GM19239 (cell line): ENCODE results near the gene SP140L.
"Not testable (repeated sequence)": the region's sequence is repeated elsewhere in the genome, so short reads cannot be mapped to it uniquely, and the experiment has no call there.

Experiments
- DNase-seq: peaks from one replicate; pipeline ENCODE4 v3.0.0; 2011; ENCODE audit warnings: low spot score; ENCODE audit not compliant: insufficient read length
- FAIRE-seq: peaks from 2 replicates; lab custom pipeline; 2011; peaks lifted over from hg19 to GRCh38; lab: Jason Lieb, UNC

Gene SP140L

GRCh38 chr2:230413479-230413878, 86.5 kb downstream of the SP140L start:
- DNase-seq: no peak
- FAIRE-seq: peak; percentile 18

- no peak for FAIRE-seq
- no peak for DNase-seq
These were observed 87.3 kb downstream of the SP140L start for GRCh38 chr2:230414302-230414701.

- DNase-seq (peak; percentile 36), FAIRE-seq (peak; percentile 97)
These were observed 89.2 kb downstream of the SP140L start, which contains the start of gene SP100 for GRCh38 chr2:230416061-230416721. Gene SP100 (plus strand): TSS chr2:230416201. CDS start chr2:230416297, 96 bp downstream.

DNA sequence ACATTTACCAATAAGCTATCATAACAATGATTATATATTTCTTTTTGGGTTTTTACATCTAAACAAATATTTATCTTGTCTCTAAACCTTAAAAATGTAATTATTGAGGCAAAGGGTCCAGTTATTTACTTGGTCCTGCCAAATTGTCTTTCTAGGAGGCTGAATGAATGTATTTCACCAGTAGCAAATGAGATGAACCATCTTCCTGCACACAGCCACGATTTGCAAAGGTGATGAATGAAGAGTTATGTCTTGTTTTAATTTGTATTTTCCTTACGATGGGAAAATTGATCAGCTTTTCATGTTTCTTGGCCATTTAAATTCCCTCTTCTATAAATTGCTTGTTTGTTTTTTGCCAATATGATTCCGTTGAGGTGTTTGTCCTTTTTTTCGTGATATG, 90.4 kb downstream of the SP140L start:
- FAIRE-seq (peak; percentile 84), DNase-seq (no peak)

DNA sequence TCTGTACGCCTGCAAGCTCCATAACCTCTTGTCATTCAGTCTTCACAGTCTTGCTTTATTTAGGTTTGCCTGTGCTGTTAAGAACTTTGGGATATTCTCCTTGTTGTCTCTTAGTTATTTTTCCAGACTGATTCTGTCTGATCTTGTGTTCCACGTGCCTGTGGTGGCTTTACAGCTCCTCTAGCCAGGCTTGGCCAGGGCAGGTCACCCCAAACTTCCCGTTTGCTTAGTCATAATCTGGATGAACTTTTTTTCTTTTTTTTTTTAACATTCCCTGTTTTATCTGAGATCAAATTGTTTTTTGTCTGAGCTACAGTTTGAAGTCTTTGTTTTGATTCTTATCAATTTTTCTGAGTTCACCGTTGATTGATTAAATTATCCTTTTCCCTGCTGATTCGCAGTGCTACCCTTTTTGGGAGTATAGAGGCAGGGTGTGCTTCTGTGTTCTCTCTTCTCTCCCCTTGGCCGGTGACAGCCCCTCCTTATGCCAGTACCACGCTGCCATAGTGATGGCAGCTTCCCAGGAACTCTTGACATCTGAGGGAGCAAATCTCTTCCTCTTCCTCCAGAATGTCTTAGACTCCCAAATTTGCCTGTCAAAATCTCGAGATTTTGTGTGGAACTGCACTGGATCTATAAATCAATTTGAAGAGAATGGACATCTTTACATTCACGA, 91.5 kb downstream of the SP140L start:
- no peak for DNase-seq
- peak; percentile 82 for FAIRE-seq

GRCh38 chr2:230419181-230419580, 92.2 kb downstream of the SP140L start:
- FAIRE-seq (peak; percentile 86), DNase-seq (no peak)

DNA sequence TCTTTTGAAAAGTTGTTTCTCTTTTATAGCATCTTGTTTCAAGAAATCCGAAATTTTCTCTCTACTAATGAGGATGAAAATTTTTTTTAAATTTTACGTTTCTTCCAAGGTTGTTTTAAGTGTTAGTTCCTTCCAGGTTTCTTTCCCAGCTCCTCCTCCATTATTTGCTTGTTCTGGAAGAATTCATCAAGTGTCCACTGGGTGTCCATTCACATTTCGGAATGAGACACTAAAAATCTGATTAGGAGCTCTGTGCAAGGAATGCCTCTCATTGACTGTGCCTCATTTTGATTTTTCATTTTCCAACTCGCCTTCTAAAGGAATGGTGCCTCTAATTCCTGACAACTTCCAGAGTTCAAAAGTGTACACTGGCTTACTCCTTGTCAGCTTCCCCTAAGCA, 95.2 kb downstream of the SP140L start:
- FAIRE-seq (no peak), DNase-seq (no peak)

DNA sequence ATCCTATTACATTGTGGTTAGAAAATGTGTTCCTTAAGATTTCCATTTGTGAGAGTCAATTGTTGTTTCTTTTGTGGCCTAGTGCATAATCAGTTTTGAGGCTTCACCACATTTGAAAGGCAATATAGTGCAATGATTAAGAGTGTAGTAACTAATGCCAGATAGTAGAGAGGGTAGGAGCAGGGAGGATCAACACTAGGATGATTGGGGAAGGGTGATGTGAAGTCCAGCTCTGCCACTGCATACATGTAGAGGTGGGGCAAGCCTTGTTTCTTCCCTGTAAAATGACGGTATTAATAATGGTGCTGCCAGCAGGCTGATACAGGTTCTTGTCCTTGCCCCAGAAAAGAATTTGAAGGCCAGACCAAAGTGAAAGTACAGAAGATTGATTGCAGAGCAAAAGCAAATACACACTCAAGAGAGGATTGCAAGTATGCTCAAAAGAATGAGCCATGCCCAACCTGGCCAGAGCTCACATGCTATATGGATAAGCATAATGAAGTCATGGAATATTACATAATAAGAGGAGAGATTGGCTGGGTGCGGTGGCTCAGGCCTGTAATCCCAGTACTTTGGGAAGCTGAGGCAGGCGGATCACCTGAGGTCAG, 97.0 kb downstream of the SP140L start:
- no peak for FAIRE-seq

GRCh38 chr2:230425377-230425776, 98.4 kb downstream of the SP140L start:
- DNase-seq: no peak
- FAIRE-seq: no peak

More for the DNA sequence above, 97.0 kb downstream of the SP140L start:
- DNase-seq: no peak

GRCh38 chr2:230429513-230429912, 102.5 kb downstream of the SP140L start:
- FAIRE-seq (no peak), DNase-seq (no peak)

- no peak for DNase-seq
- peak; percentile 87 for FAIRE-seq
These were observed 104.2 kb downstream of the SP140L start for GRCh38 chr2:230430957-230431910.

GRCh38 chr2:230434677-230435324, 107.8 kb downstream of the SP140L start:
- FAIRE-seq: no peak

GRCh38 chr2:230435431-230435830, 108.4 kb downstream of the SP140L start:
- DNase-seq (no peak), FAIRE-seq (no peak)

More at GRCh38 chr2:230434677-230435324, 107.8 kb downstream of the SP140L start:
- no peak for DNase-seq

DNA sequence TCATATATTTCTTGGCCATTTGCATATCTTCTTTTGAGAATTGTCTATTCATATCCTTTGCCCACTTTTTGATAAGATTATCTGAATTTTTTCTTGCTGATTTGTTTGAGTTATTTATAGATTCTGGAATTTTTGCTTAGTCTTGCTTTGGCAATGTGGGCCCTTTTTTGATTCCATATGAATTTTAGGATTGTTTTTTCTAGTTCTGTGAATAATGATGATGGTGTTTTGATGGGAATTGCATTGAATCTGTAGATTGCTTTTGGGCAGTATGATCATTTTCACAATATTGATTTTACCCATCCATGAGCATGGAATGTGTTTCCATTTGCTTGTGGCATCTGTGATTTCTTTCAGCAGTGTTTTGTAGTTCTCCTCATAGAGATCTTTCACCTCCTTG, 112.1 kb downstream of the SP140L start:
- not testable (repeated sequence) for DNase-seq

GRCh38 chr2:230439590-230439989, 112.6 kb downstream of the SP140L start:
- DNase-seq: no peak
- no peak for FAIRE-seq

More for the DNA sequence above, 112.1 kb downstream of the SP140L start:
- FAIRE-seq: not testable (repeated sequence)

GRCh38 chr2:230441227-230441897, 114.4 kb downstream of the SP140L start:
- DNase-seq (no peak), FAIRE-seq (peak; percentile 96)

DNA sequence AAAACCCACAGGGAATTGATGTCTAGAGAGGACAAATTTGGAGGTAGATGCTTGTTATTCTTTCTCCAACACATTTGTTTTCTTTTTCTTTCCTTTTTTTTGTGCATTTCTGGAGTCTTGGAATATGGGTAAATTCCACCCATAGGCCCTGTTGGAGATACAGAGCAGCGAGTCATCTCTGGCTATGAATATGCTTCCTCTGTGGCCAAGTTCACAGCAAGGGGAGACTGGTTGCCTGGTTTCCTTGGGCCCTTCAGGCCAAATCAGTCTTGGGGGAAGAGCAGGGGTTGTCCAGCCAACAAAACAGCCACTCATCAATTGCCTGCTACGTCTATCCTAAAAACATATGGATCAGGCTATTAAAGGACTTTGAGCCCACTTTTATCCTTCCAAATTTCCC, 116.5 kb downstream of the SP140L start:
- FAIRE-seq (peak; percentile 33), DNase-seq (no peak)

GRCh38 chr2:230444832-230445231, 117.8 kb downstream of the SP140L start:
- FAIRE-seq (peak; percentile 87), DNase-seq (no peak)

DNA sequence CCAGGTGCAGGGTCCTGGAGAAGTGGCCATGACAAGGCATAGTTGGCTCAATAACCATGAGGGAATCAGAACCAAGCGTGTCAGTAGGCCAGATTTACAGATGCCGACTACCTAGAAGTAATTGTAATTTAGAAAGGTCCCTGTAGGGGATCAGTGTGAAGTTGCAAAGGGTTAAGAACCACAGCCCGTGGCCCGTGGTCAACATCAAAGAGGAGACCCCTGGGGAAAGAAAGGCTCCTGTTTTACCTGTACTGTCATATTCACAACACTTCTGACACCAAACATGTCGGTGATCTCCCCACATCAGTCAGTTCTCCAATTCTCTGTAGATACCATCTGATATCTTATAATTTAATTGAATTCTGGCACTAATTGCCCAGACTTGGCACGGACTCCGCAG, 120.0 kb downstream of the SP140L start:
- FAIRE-seq (no peak), DNase-seq (no peak)
